Measurements from ENCODE around the gene CLEC20A.

The CLEC20A gene

DNA sequence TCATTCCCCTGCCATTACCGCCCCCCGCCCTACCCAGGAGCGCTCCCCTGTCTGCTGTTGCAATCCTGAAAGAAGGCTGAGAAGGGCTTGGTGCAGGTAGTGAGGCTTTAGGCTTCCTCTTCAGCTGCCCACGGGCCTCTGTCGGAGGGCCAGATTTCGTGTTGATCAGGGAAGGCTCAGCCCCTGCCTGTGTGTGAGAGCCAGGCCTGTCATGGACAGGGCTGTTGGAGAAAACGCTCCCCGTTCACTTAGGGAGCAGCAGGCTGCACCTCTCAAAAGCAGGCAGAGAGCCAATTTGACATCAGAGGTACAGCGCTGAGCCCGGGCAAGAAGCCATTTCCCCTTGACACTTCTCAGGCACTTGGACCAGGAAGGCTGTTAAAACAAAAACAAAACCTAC is 35.1 kb upstream of the CLEC20A start:
- H3K27ac ChIP-seq (ENCODE audit: extremely low read depth, low read depth, low read length) = no peak overlapping the region

DNA sequence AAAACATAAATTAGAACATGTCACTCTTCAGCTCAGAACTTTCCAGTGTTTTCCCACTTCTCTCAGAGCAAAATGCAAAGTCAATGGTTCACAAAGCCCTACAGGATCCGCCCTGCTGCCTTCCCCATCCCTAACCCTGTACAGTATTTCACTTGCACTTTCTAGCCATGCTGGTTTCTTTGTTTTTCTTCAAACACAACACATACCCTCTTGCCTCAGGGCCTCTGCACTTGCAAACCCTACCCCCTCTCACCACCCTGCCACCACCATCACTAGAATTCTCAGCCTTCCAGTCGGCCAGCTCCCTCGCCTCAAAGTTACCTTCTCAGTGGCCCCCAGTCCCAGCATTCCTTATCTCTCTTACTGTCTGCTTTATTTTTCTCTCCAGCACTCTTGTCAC is 33.7 kb upstream of the CLEC20A start:
- Histone ChIP-seq H3K27ac (ENCODE audit: extremely low read depth, low read depth, low read length) (no peak overlapping the region), H3K9me3 (ENCODE audit: control insufficient read depth, insufficient read depth, low read depth, low read length) (no peaks in the 10 kb centered on the region), H3K4me3 (ENCODE audit: low read depth, low read length) (no peak overlapping the region), H3K4me1 (ENCODE audit: control insufficient read depth, insufficient read depth, low read length) (no peaks in the 10 kb centered on the region; the same call in 1 of the 2 replicates), H3K36me3 (ENCODE audit: control insufficient read depth in 2 of 2, insufficient read depth in 1 of 2, low read length in 2 of 2) (no peaks in the 10 kb centered on the region)
- TF ChIP-seq GLI4 (tag by site-specific recombination; IDR thresholded peaks at IDR 0.05) (no peak), PRDM1 (tag by site-specific recombination; IDR thresholded peaks at IDR 0.05) (peak; percentile 24; the same call in 1 of the 2 replicates)
- CTCF ChIA-PET = interaction anchor here (0.8 to 3.6 kb wide), 10 partner anchors 11 to 839 kb away, joined by 3 to 39 read pairs (median 9); no protein-coding TSS in a partner anchor
- POLR2A ChIA-PET = interaction anchor here (0.7 kb wide), 1 partner anchor 473 kb away, joined by 3 read pairs; no protein-coding TSS in a partner anchor

More for the DNA sequence above, 35.1 kb upstream of the CLEC20A start:
- Histone ChIP-seq H3K4me3 (ENCODE audit: low read depth, low read length) (no peak overlapping the region), H3K9me3 (ENCODE audit: control insufficient read depth, insufficient read depth, low read depth, low read length) (no peaks in the 10 kb centered on the region), H3K4me1 (ENCODE audit: control insufficient read depth, insufficient read depth, low read length) (no peaks in the 10 kb centered on the region; the same call in 1 of the 2 replicates), H3K36me3 (ENCODE audit: control insufficient read depth in 2 of 2, insufficient read depth in 1 of 2, low read length in 2 of 2) (no peaks in the 10 kb centered on the region)
- TF ChIP-seq ZNF335 (tag by site-specific recombination; conservative IDR thresholded peaks at IDR 0.05) (peak; percentile 59), ZFP41 (tag by site-specific recombination; IDR thresholded peaks at IDR 0.05; ENCODE audit: borderline replicate concordance) (no peak)
- ChIA-PET CTCF (interaction anchor here (0.6 to 3.6 kb wide), 14 partner anchors 9 to 471 kb away, joined by 3 to 39 read pairs (median 5); no protein-coding TSS in a partner anchor), POLR2A (interaction anchor here (1.5 kb wide), 1 partner anchor 471 kb away, joined by 3 read pairs; no protein-coding TSS in a partner anchor)

DNA sequence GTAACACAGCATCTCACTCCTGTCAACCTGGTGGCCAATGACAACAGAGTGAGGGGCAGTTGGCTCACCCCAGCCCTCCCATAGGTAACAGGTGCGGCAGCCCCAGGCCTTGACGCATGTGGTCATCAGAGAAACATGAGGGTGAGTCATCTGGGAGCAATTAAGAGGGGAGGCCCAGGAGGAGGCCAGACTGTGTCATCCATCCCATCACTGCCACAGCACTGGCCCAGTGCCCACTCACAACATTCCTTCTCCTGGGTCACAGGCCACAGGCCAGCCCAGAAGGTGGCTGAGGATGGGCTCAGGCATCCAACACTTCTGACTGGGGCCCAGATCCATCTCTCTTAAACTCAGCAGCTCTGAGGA is 33.3 kb upstream of the CLEC20A start:
- H3K4me1 ChIP-seq (ENCODE audit: control insufficient read depth, insufficient read depth, low read length) = no peaks in the 10 kb centered on the region; the same call in 1 of the 2 replicates
- H3K36me3 ChIP-seq (ENCODE audit: control insufficient read depth in 2 of 2, insufficient read depth in 1 of 2, low read length in 2 of 2) = no peaks in the 10 kb centered on the region
- POLR2A ChIA-PET = interaction anchor here (0.7 kb wide), 1 partner anchor 473 kb away, joined by 3 read pairs; no protein-coding TSS in a partner anchor
- no peak overlapping the region for H3K4me3 ChIP-seq (ENCODE audit: low read depth, low read length)
- H3K27ac ChIP-seq (ENCODE audit: extremely low read depth, low read depth, low read length) = no peak overlapping the region
- no peaks in the 10 kb centered on the region for H3K9me3 ChIP-seq (ENCODE audit: control insufficient read depth, insufficient read depth, low read depth, low read length)
- CTCF ChIA-PET = interaction anchor here (0.9 to 3.6 kb wide), 8 partner anchors 11 to 840 kb away, joined by 3 to 39 read pairs (median 7); no protein-coding TSS in a partner anchor
- TF ChIP-seq GFI1B (tag by site-specific recombination; IDR thresholded peaks at IDR 0.05) (no peak), ZNF560 (tag by site-specific recombination; IDR thresholded peaks at IDR 0.05; ENCODE audit: borderline replicate concordance) (no peak), ZNF571 (tag by site-specific recombination; IDR thresholded peaks at IDR 0.05) (no peak), GLIS2 (tag by site-specific recombination; IDR thresholded peaks at IDR 0.05) (peak; percentile 66), ZBTB21 (tag by site-specific recombination; IDR thresholded peaks at IDR 0.05) (peak; percentile 74), ZNF600 (tag by site-specific recombination; IDR thresholded peaks at IDR 0.05) (peak; percentile 55; the same call in 1 of the 2 replicates), ZBTB17 (tag by site-specific recombination; IDR thresholded peaks at IDR 0.05) (peak; percentile 45; the same call in 1 of the 2 replicates), RBAK (tag by site-specific recombination; IDR thresholded peaks at IDR 0.05) (no peak), ZSCAN23 (tag by site-specific recombination; IDR thresholded peaks at IDR 0.05) (0 out of 2 replicates have a peak, but pooled peaks have one; percentile 26), ZNF19 (tag by site-specific recombination; IDR thresholded peaks at IDR 0.05; ENCODE audit: low read depth) (no peak), ZIC2 (tag by site-specific recombination; IDR thresholded peaks at IDR 0.05) (peak; percentile 62), GLI4 (tag by site-specific recombination; IDR thresholded peaks at IDR 0.05) (no peak), ZNF184 (tag by site-specific recombination; IDR thresholded peaks at IDR 0.05) (0 out of 2 replicates have a peak, but pooled peaks have one; percentile 28), ZEB2 (tag by site-specific recombination; IDR thresholded peaks at IDR 0.05) (peak; percentile 69), ZNF266 (tag by site-specific recombination; IDR thresholded peaks at IDR 0.05; ENCODE audit: low read depth) (no peak)
- TF ChIP-seq, protein P1, sequence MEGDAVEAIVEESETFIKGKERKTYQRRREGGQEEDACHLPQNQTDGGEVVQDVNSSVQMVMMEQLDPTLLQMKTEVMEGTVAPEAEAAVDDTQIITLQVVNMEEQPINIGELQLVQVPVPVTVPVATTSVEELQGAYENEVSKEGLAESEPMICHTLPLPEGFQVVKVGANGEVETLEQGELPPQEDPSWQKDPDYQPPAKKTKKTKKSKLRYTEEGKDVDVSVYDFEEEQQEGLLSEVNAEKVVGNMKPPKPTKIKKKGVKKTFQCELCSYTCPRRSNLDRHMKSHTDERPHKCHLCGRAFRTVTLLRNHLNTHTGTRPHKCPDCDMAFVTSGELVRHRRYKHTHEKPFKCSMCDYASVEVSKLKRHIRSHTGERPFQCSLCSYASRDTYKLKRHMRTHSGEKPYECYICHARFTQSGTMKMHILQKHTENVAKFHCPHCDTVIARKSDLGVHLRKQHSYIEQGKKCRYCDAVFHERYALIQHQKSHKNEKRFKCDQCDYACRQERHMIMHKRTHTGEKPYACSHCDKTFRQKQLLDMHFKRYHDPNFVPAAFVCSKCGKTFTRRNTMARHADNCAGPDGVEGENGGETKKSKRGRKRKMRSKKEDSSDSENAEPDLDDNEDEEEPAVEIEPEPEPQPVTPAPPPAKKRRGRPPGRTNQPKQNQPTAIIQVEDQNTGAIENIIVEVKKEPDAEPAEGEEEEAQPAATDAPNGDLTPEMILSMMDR (tag by site-specific recombination; IDR thresholded peaks at IDR 0.05) = no peak
- TF ChIP-seq, protein P2, sequence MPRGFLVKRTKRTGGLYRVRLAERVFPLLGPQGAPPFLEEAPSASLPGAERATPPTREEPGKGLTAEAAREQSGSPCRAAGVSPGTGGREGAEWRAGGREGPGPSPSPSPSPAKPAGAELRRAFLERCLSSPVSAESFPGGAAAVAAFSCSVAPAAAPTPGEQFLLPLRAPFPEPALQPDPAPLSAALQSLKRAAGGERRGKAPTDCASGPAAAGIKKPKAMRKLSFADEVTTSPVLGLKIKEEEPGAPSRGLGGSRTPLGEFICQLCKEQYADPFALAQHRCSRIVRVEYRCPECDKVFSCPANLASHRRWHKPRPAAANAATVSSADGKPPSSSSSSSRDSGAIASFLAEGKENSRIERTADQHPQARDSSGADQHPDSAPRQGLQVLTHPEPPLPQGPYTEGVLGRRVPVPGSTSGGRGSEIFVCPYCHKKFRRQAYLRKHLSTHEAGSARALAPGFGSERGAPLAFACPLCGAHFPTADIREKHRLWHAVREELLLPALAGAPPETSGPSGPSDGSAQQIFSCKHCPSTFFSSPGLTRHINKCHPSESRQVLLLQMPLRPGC (tag by site-specific recombination; IDR thresholded peaks at IDR 0.05) = 0 out of 2 replicates have a peak, but pooled peaks have one; percentile 34
- TF ChIP-seq, protein P3, sequence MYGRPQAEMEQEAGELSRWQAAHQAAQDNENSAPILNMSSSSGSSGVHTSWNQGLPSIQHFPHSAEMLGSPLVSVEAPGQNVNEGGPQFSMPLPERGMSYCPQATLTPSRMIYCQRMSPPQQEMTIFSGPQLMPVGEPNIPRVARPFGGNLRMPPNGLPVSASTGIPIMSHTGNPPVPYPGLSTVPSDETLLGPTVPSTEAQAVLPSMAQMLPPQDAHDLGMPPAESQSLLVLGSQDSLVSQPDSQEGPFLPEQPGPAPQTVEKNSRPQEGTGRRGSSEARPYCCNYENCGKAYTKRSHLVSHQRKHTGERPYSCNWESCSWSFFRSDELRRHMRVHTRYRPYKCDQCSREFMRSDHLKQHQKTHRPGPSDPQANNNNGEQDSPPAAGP (tag by site-specific recombination; IDR thresholded peaks at IDR 0.05) = peak; percentile 89; the same call in 1 of the 2 replicates
- TF ChIP-seq, protein P4, sequence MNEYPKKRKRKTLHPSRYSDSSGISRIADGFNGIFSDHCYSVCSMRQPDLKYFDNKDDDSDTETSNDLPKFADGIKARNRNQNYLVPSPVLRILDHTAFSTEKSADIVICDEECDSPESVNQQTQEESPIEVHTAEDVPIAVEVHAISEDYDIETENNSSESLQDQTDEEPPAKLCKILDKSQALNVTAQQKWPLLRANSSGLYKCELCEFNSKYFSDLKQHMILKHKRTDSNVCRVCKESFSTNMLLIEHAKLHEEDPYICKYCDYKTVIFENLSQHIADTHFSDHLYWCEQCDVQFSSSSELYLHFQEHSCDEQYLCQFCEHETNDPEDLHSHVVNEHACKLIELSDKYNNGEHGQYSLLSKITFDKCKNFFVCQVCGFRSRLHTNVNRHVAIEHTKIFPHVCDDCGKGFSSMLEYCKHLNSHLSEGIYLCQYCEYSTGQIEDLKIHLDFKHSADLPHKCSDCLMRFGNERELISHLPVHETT (tag by site-specific recombination; IDR thresholded peaks at IDR 0.05) = peak; percentile 86
- TF ChIP-seq, protein P5, sequence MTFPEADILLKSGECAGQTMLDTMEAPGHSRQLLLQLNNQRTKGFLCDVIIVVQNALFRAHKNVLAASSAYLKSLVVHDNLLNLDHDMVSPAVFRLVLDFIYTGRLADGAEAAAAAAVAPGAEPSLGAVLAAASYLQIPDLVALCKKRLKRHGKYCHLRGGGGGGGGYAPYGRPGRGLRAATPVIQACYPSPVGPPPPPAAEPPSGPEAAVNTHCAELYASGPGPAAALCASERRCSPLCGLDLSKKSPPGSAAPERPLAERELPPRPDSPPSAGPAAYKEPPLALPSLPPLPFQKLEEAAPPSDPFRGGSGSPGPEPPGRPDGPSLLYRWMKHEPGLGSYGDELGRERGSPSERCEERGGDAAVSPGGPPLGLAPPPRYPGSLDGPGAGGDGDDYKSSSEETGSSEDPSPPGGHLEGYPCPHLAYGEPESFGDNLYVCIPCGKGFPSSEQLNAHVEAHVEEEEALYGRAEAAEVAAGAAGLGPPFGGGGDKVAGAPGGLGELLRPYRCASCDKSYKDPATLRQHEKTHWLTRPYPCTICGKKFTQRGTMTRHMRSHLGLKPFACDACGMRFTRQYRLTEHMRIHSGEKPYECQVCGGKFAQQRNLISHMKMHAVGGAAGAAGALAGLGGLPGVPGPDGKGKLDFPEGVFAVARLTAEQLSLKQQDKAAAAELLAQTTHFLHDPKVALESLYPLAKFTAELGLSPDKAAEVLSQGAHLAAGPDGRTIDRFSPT (tag by site-specific recombination; IDR thresholded peaks at IDR 0.05) = peak; percentile 93
